Calu3 (cell line): ENCODE results near the gene PAQR5. TPM values are rescaled to one million over a fixed set of nuclear protein-coding genes. Genes with fewer than 3 reads are reported as not detected.

Experiments used
- BruUV-seq: library from RNA; stranded (reverse); fragments of 400-500 nt; replicated peaks from 2 replicates; lab custom pipeline; 2021; lab: Mats Ljungman, UMichigan
- CTCF ChIA-PET: fragments of 300-600 bp; sonication (Branson Sonifier 250); formaldehyde crosslinking; loops from one replicate; lab custom pipeline; 2022; ENCODE audit warnings: antibody characterized with exemption; lab: Charles Lee
- DNase-seq: peaks from one replicate; pipeline ENCODE4 v3.0.0; 2022
- H3K27ac Mint-ChIP-seq: one replicate; pipeline ENCODE4 v1.8.0; 2022; ENCODE audit warnings: mixed read lengths; ENCODE audit not compliant: unreplicated experiment
- H3K27me3 Mint-ChIP-seq: one replicate; pipeline ENCODE4 v1.8.0; 2022; ENCODE audit warnings: mixed read lengths; ENCODE audit not compliant: unreplicated experiment
- H3K36me3 Mint-ChIP-seq: one replicate; pipeline ENCODE4 v1.8.0; 2022; ENCODE audit warnings: mild to moderate bottlenecking, moderate library complexity, mixed read lengths; ENCODE audit not compliant: insufficient read depth, unreplicated experiment
- H3K4me1 Mint-ChIP-seq: one replicate; pipeline ENCODE4 v1.8.0; 2022; ENCODE audit warnings: mild to moderate bottlenecking, low read depth, mixed read lengths; ENCODE audit not compliant: unreplicated experiment
- H3K4me3 Mint-ChIP-seq: one replicate; pipeline ENCODE4 v1.8.0; 2022; ENCODE audit warnings: mild to moderate bottlenecking, low read depth, moderate library complexity, mixed read lengths; ENCODE audit not compliant: unreplicated experiment
- H3K9me3 Mint-ChIP-seq: one replicate; pipeline ENCODE4 v1.8.0; 2022; ENCODE audit warnings: low read depth, mixed read lengths; ENCODE audit not compliant: unreplicated experiment
- CTCF ChIP-seq: fragments of 200-600 bp; IDR thresholded peaks from one replicate; pipeline ENCODE4 v1.8.0; 2022; ENCODE audit warnings: antibody characterized with exemption; ENCODE audit not compliant: unreplicated experiment
- intact Hi-C: fragments of 100-400 bp; cut with micrococcal nuclease; formaldehyde crosslinking; loops from one replicate; pipeline ENCODE4 v1.10.0; 2022; ENCODE audit not compliant: unreplicated experiment
- total RNA-seq: library from RNA; stranded (reverse); gene quantifications from 2 replicates; pipeline ENCODE4 v1.2.3, GENCODE V29; 2022

PAQR5 gene
- total RNA-seq, 1 experiment from 2014 or later, result 1.8 TPM

- Mint-ChIP-seq H3K36me3 (no peaks in the 10 kb centered on the region), H3K27ac (no peak overlapping the region), H3K4me1 (peaks cover 29% of the 10 kb centered on the region), H3K4me3 (no peak overlapping the region), H3K27me3 (no peaks in the 10 kb centered on the region), H3K9me3 (no peaks in the 10 kb centered on the region)
- CTCF ChIA-PET, result interaction anchor here (1.1 to 3.3 kb wide), 4 partner anchors 9 to 336 kb away, joined by 4 to 9 read pairs (median 5); no protein-coding TSS in a partner anchor
- intact Hi-C loops, result loop anchor here (10.0 kb wide), 1 partner anchor 231 kb away; the partner anchor contains the start of gene GLCE
- BruUV-seq, result no TSS peak
- no peak for TF ChIP-seq CTCF
- no peak for DNase-seq
Observed at GRCh38 chr15:69395460-69395859, 96.7 kb downstream of the PAQR5 start.

GRCh38 chr15:69395991-69396390 is 97.3 kb downstream of the PAQR5 start:
- DNase-seq, result no peak
- TF ChIP-seq CTCF, result no peak
- no peak overlapping the region for H3K27ac Mint-ChIP-seq
- no peaks in the 10 kb centered on the region for H3K9me3 Mint-ChIP-seq
- CTCF ChIA-PET, result interaction anchor here (2.2 kb wide), 1 partner anchor 8 kb away, joined by 6 read pairs; no protein-coding TSS in a partner anchor
- peaks cover 28% of the 10 kb centered on the region for H3K4me1 Mint-ChIP-seq
- no peak overlapping the region for H3K4me3 Mint-ChIP-seq
- H3K36me3 Mint-ChIP-seq, result no peaks in the 10 kb centered on the region
- intact Hi-C loops, result loop anchor here (10.0 kb wide), 1 partner anchor 231 kb away; the partner anchor contains the start of gene GLCE
- no TSS peak for BruUV-seq
- H3K27me3 Mint-ChIP-seq, result no peaks in the 10 kb centered on the region

GRCh38 chr15:69398491-69398891 is 99.8 kb downstream of the PAQR5 start:
- H3K27ac Mint-ChIP-seq, result no peak overlapping the region
- BruUV-seq, result no TSS peak
- no peaks in the 10 kb centered on the region for H3K36me3 Mint-ChIP-seq
- no peak for DNase-seq
- intact Hi-C loops, result loop anchor here (10.0 kb wide), 1 partner anchor 234 kb away; the partner anchor contains the start of gene GLCE
- CTCF ChIA-PET, result no interaction called here
- H3K4me3 Mint-ChIP-seq, result no peak overlapping the region
- H3K9me3 Mint-ChIP-seq, result no peaks in the 10 kb centered on the region
- no peak for TF ChIP-seq CTCF
- H3K4me1 Mint-ChIP-seq, result peaks cover 11% of the 10 kb centered on the region
- H3K27me3 Mint-ChIP-seq, result no peaks in the 10 kb centered on the region

GRCh38 chr15:69400850-69401249 is 102.1 kb downstream of the PAQR5 start:
- H3K4me1 Mint-ChIP-seq, result no peaks in the 10 kb centered on the region
- no peak for TF ChIP-seq CTCF
- no TSS peak for BruUV-seq
- H3K27me3 Mint-ChIP-seq, result no peaks in the 10 kb centered on the region
- no peak overlapping the region for H3K4me3 Mint-ChIP-seq
- intact Hi-C loops, result no loop called here
- H3K9me3 Mint-ChIP-seq, result no peaks in the 10 kb centered on the region
- no peak overlapping the region for H3K27ac Mint-ChIP-seq
- DNase-seq, result no peak
- no peaks in the 10 kb centered on the region for H3K36me3 Mint-ChIP-seq
- CTCF ChIA-PET, result interaction anchor here (0.5 kb wide), 1 partner anchor 369 kb away, joined by 3 read pairs; no protein-coding TSS in a partner anchor
